SK-N-SH (cell line): ENCODE results near the gene ARHGAP21. TPM values are rescaled to one million over a fixed set of nuclear protein-coding genes. Genes with fewer than 3 reads are reported as not detected.

Experiments
- CTCF ChIA-PET: fragments of 300-600, 350-600 bp; formaldehyde crosslinking; extraction: SDS; loops from one replicate; lab custom pipeline; 2021; lab: Yijun Ruan, JAX
- POLR2A ChIA-PET: fragments of 350-600 bp; sonication (Branson Sonifier 250); formaldehyde crosslinking; extraction: SDS; loops from one replicate; lab custom pipeline; 2020; ENCODE audit warnings: antibody characterized with exemption, inconsistent platforms; lab: Yijun Ruan, JAX
- DNase-seq: peaks from one replicate; pipeline ENCODE4 v3.0.0; 2012
- H2AFZ ChIP-seq: fragments of 200-600 bp; sonication (generic); 2 replicates; pipeline ENCODE4 v1.8.1; 2016; ENCODE audit warnings: antibody characterized with exemption, mild to moderate bottlenecking, low read depth
- H3F3A ChIP-seq: fragments of 200-600 bp; sonication (generic); replicated peaks from 2 replicates; pipeline ENCODE3; 2016; ENCODE audit warnings: antibody characterized with exemption, mild to moderate bottlenecking; ENCODE audit not compliant: insufficient read depth
- H3K27ac ChIP-seq, 2 experiments: fragments of 200-500 bp in 1 of 2; fragments of 200-600 bp in 1 of 2; sonication (Bioruptor generic) in 1 of 2; sonication (generic), shearing (Covaris generic) in 1 of 2; 2 replicates each; pipeline versions ENCODE4 v1.5.1 to v1.6.1; 2014 to 2016; ENCODE audit warnings: low read depth in 2 of 2, inconsistent platforms in 1 of 2, low read length in 1 of 2, mild to moderate bottlenecking in 1 of 2, mixed read lengths in 1 of 2
- H3K27me3 ChIP-seq: fragments of 200-600 bp; sonication (generic), shearing (Covaris generic); 2 replicates; pipeline ENCODE4 v1.6.1; 2016; ENCODE audit warnings: mixed run types; ENCODE audit not compliant: insufficient read depth
- H3K36me3 ChIP-seq, 2 experiments: fragments of 200-500 bp in 1 of 2; fragments of 200-600 bp in 1 of 2; sonication (Bioruptor generic) in 1 of 2; sonication (generic) in 1 of 2; replicated peaks in 1 of 2; 2 replicates each; pipeline versions ENCODE3 to v1.5.1; 2014 to 2016; ENCODE audit warnings: low read length in 1 of 2, mild to moderate bottlenecking in 1 of 2; ENCODE audit not compliant: insufficient read depth in 2 of 2, control insufficient read depth in 1 of 2
- H3K4me1 ChIP-seq, 2 experiments: fragments of 200-500 bp in 1 of 2; fragments of 200-600 bp in 1 of 2; sonication (Bioruptor generic) in 1 of 2; sonication (generic), shearing (Covaris generic) in 1 of 2; 2 replicates each; pipeline versions ENCODE4 v1.5.1 to v1.6.1; 2014 to 2016; ENCODE audit warnings: low read depth in 1 of 2, low read length in 1 of 2, mixed run types in 1 of 2; ENCODE audit not compliant: insufficient read depth in 2 of 2, control insufficient read depth in 1 of 2
- H3K4me2 ChIP-seq: fragments of 200-600 bp; sonication (generic), shearing (Covaris generic); 2 replicates; pipeline ENCODE4 v1.6.1; 2017; ENCODE audit warnings: mixed run types
- H3K4me3 ChIP-seq, 2 experiments: fragments of 200-500 bp in 1 of 2; fragments of 200-600 bp in 1 of 2; sonication (Bioruptor generic) in 1 of 2; sonication (generic), shearing (Covaris generic) in 1 of 2; 2 replicates each; pipeline versions ENCODE4 v1.5.1 to v1.8.1; 2014 to 2016; ENCODE audit warnings: low read depth in 2 of 2, inconsistent platforms in 1 of 2, low read length in 1 of 2, mild to moderate bottlenecking in 1 of 2, mixed read lengths in 1 of 2, moderate library complexity in 1 of 2
- H3K79me2 ChIP-seq: fragments of 200-600 bp; sonication (generic); 2 replicates; pipeline ENCODE4 v1.8.1; 2017; ENCODE audit warnings: mild to moderate bottlenecking; ENCODE audit not compliant: insufficient read depth
- H3K9ac ChIP-seq: fragments of 200-600 bp; sonication (generic); 2 replicates; pipeline ENCODE4 v1.6.1; 2017; ENCODE audit warnings: mixed run types
- H3K9me2 ChIP-seq: fragments of 200-600 bp; sonication (generic); 2 replicates; pipeline ENCODE4 v1.6.1; 2017; ENCODE audit warnings: mixed run types
- H3K9me3 ChIP-seq: fragments of 200-600 bp; sonication (generic); 2 replicates; pipeline ENCODE4 v1.6.1; 2017; ENCODE audit warnings: mixed run types, mild to moderate bottlenecking, moderate library complexity
- H4K20me1 ChIP-seq: fragments of 200-600 bp; sonication (generic); 2 replicates; pipeline ENCODE4 v1.6.1; 2017; ENCODE audit warnings: mild to moderate bottlenecking, mixed run types; ENCODE audit not compliant: insufficient read depth
- EZH2phosphoT487 ChIP-seq: fragments of 200-600 bp; sonication (generic); IDR thresholded peaks from 2 replicates; pipeline ENCODE4 v1.6.1; 2017; ENCODE audit warnings: low read depth, mixed run types, mild to moderate bottlenecking, antibody characterized with exemption, moderate library complexity, borderline replicate concordance
- FOSL2 ChIP-seq: IDR thresholded peaks from 2 replicates; pipeline ENCODE4 v1.4.0; 2012; ENCODE audit warnings: low read depth, mild to moderate bottlenecking, moderate library complexity, borderline replicate concordance
- GATA2 ChIP-seq: sonication (generic); formaldehyde crosslinking; IDR thresholded peaks from 2 replicates; pipeline ENCODE4 v1.5.0; 2020; ENCODE audit warnings: mild to moderate bottlenecking, missing genetic modification reagents
- MXI1 ChIP-seq: IDR thresholded peaks from 2 replicates; pipeline ENCODE4 v1.6.1; 2012; ENCODE audit warnings: mild to moderate bottlenecking, low read depth, low read length, improper control_type of control experiment
- NRF1 ChIP-seq: IDR thresholded peaks from 2 replicates; pipeline ENCODE4 v1.6.1; 2012; ENCODE audit warnings: low read depth, mild to moderate bottlenecking, low read length
- RAD21 ChIP-seq: IDR thresholded peaks from 2 replicates; pipeline ENCODE4 v1.6.1; 2012; ENCODE audit warnings: mild to moderate bottlenecking, low read length
- RCOR1 ChIP-seq: fragments of 150-350 bp; IDR thresholded peaks from 2 replicates; pipeline ENCODE4 v1.6.1; 2017; ENCODE audit warnings: antibody characterized with exemption, low read length
- RFX5 ChIP-seq: IDR thresholded peaks from 2 replicates; pipeline ENCODE4 v1.6.1; 2012; ENCODE audit warnings: mild to moderate bottlenecking, improper control_type of control experiment, low read length
- RXRA ChIP-seq: IDR thresholded peaks from 2 replicates; pipeline ENCODE4 v1.4.0; 2012; ENCODE audit warnings: low read depth, mild to moderate bottlenecking, borderline replicate concordance
- SIN3A ChIP-seq: IDR thresholded peaks from 2 replicates; pipeline ENCODE4 v1.6.1; 2012; ENCODE audit warnings: low read depth, mild to moderate bottlenecking, low read length, moderate library complexity, borderline replicate concordance
- TAF1 ChIP-seq: IDR thresholded peaks from 2 replicates; pipeline ENCODE4 v1.6.1; 2012; ENCODE audit warnings: low read depth, mild to moderate bottlenecking, low read length, moderate library complexity, borderline replicate concordance
- TEAD4 ChIP-seq: IDR thresholded peaks from 2 replicates; pipeline ENCODE4 v1.4.0; 2012; ENCODE audit warnings: mild to moderate bottlenecking, borderline replicate concordance; ENCODE audit not compliant: insufficient read depth
- WGBS: methylation state at CpG from one replicate; pipeline ENCODE4 v1.1.6; 2017; ENCODE audit warnings: low lambda C conversion rate; 5-methylcytosine and 5-hydroxymethylcytosine counted together
- polyA plus RNA-seq, 3 experiments: library from polyadenylated mRNA; depleted of rRNA; stranded (reverse); fragments of >200 nt; gene quantifications; 2 replicates each; pipeline ENCODE4 v1.2.3, GENCODE V29; 2012
- TF ChIP-seq, protein P1 (sequence below): IDR thresholded peaks from 2 replicates; pipeline ENCODE4 v1.4.0; 2012; ENCODE audit warnings: low read depth
- TF ChIP-seq, protein P2 (sequence below): fragments of 150-350 bp; IDR thresholded peaks from 2 replicates; pipeline ENCODE4 v1.6.1; 2016; ENCODE audit warnings: mild to moderate bottlenecking, low read depth, low read length
- TF ChIP-seq, protein P3 (sequence below): IDR thresholded peaks from 2 replicates; pipeline ENCODE4 v1.4.0; 2012; ENCODE audit warnings: low read depth, borderline replicate concordance
- TF ChIP-seq, protein P4 (sequence below): IDR thresholded peaks from 2 replicates; pipeline ENCODE4; 2012

ARHGAP21 gene
- polyA plus RNA-seq, 1 of the 3 experiments (the other 2 are of a cell fraction), result 27.8 TPM

- no peaks in the 10 kb centered on the region for H3K4me1 ChIP-seq
- no peaks in the 10 kb centered on the region for H3K9me3 ChIP-seq
- no peaks in the 10 kb centered on the region for H4K20me1 ChIP-seq
- DNase-seq, result no peak
- no peaks in the 10 kb centered on the region for H3K9me2 ChIP-seq
- no peak overlapping the region for H3K27ac ChIP-seq
- H2AFZ ChIP-seq, result no peak overlapping the region
- no peaks in the 10 kb centered on the region for H3K27me3 ChIP-seq
- TF ChIP-seq, protein P1, sequence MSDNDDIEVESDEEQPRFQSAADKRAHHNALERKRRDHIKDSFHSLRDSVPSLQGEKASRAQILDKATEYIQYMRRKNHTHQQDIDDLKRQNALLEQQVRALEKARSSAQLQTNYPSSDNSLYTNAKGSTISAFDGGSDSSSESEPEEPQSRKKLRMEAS, result no peak
- TF ChIP-seq, protein P2, sequence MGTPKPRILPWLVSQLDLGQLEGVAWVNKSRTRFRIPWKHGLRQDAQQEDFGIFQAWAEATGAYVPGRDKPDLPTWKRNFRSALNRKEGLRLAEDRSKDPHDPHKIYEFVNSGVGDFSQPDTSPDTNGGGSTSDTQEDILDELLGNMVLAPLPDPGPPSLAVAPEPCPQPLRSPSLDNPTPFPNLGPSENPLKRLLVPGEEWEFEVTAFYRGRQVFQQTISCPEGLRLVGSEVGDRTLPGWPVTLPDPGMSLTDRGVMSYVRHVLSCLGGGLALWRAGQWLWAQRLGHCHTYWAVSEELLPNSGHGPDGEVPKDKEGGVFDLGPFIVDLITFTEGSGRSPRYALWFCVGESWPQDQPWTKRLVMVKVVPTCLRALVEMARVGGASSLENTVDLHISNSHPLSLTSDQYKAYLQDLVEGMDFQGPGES, result no peak
- TF ChIP-seq RXRA, result no peak
- no peaks in the 10 kb centered on the region for H3F3A ChIP-seq
- CTCF ChIA-PET, result no interaction called here
- WGBS, result 77% methylated on average over 4 of the region's 4 CpGs
- POLR2A ChIA-PET, result no interaction called here
- H3K9ac ChIP-seq, result no peak overlapping the region
- H3K4me3 ChIP-seq, result no peak overlapping the region
- H3K79me2 ChIP-seq, result no peaks in the 10 kb centered on the region
- no peak overlapping the region for H3K4me2 ChIP-seq
- H3K36me3 ChIP-seq, result no peaks in the 10 kb centered on the region
These were observed 24.5 kb upstream of the ARHGAP21 start for GRCh38 chr10:24748214-24748613.

GRCh38 chr10:24744946-24745345, 21.3 kb upstream of the ARHGAP21 start:
- H4K20me1 ChIP-seq, result no peaks in the 10 kb centered on the region
- H3K4me3 ChIP-seq, result no peak overlapping the region
- H3K9me3 ChIP-seq, result no peaks in the 10 kb centered on the region
- H3K79me2 ChIP-seq, result no peaks in the 10 kb centered on the region
- H3K36me3 ChIP-seq, result no peaks in the 10 kb centered on the region
- no peaks in the 10 kb centered on the region for H3K4me1 ChIP-seq
- no peaks in the 10 kb centered on the region for H3F3A ChIP-seq
- DNase-seq, result no peak
- 79% methylated on average over 3 of the region's 3 CpGs for WGBS
- TF ChIP-seq MXI1, result no peak
- CTCF ChIA-PET, result no interaction called here
- H3K9me2 ChIP-seq, result no peaks in the 10 kb centered on the region
- POLR2A ChIA-PET, result no interaction called here
- no peak overlapping the region for H3K9ac ChIP-seq
- no peak overlapping the region for H3K27ac ChIP-seq
- no peak overlapping the region for H3K4me2 ChIP-seq
- no peak overlapping the region for H2AFZ ChIP-seq
- no peaks in the 10 kb centered on the region for H3K27me3 ChIP-seq

GRCh38 chr10:24740714-24741113, 17.0 kb upstream of the ARHGAP21 start:
- no peak overlapping the region for H3K4me3 ChIP-seq
- H3K9ac ChIP-seq, result no peak overlapping the region
- no peak overlapping the region for H3K4me2 ChIP-seq
- H4K20me1 ChIP-seq, result no peaks in the 10 kb centered on the region
- no peaks in the 10 kb centered on the region for H3K9me2 ChIP-seq
- CTCF ChIA-PET, result no interaction called here
- no peaks in the 10 kb centered on the region for H3K27me3 ChIP-seq
- H3K36me3 ChIP-seq, result no peaks in the 10 kb centered on the region
- TF ChIP-seq SIN3A, result no peak
- no peak for TF ChIP-seq RAD21
- TF ChIP-seq, protein P3, sequence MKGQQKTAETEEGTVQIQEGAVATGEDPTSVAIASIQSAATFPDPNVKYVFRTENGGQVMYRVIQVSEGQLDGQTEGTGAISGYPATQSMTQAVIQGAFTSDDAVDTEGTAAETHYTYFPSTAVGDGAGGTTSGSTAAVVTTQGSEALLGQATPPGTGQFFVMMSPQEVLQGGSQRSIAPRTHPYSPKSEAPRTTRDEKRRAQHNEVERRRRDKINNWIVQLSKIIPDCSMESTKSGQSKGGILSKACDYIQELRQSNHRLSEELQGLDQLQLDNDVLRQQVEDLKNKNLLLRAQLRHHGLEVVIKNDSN, result no peak
- no peak for TF ChIP-seq FOSL2
- no peak for TF ChIP-seq EZH2phosphoT487
- no peak for TF ChIP-seq RFX5
- TF ChIP-seq TAF1, result no peak
- TF ChIP-seq, protein P4, sequence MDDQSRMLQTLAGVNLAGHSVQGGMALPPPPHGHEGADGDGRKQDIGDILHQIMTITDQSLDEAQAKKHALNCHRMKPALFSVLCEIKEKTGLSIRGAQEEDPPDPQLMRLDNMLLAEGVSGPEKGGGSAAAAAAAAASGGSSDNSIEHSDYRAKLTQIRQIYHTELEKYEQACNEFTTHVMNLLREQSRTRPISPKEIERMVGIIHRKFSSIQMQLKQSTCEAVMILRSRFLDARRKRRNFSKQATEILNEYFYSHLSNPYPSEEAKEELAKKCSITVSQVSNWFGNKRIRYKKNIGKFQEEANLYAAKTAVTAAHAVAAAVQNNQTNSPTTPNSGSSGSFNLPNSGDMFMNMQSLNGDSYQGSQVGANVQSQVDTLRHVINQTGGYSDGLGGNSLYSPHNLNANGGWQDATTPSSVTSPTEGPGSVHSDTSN, result no peak
- no peak for TF ChIP-seq NRF1
- no peak for TF ChIP-seq TEAD4
- no peak for TF ChIP-seq GATA2 (CRISPR knock-in tag)
- TF ChIP-seq RCOR1, result no peak
- TF ChIP-seq, protein P2, result no peak
- H3K9me3 ChIP-seq, result no peaks in the 10 kb centered on the region
- 47% methylated on average over 1 of the region's 1 CpG for WGBS
- no peaks in the 10 kb centered on the region for H3K79me2 ChIP-seq
- POLR2A ChIA-PET, result no interaction called here
- H3F3A ChIP-seq, result no peaks in the 10 kb centered on the region
- no peak overlapping the region for H3K27ac ChIP-seq
- H2AFZ ChIP-seq, result no peak overlapping the region
- no peaks in the 10 kb centered on the region for H3K4me1 ChIP-seq
- DNase-seq, result no peak
